GM21619 (cell line): ENCODE data around the gene DNAJC2.

Experiments used
- ATAC-seq: cut with Tn5 transposase; IDR thresholded peaks from one replicate; pipeline ENCODE4 v1.9.1; 2021; ENCODE audit not compliant: unreplicated experiment

Gene DNAJC2

GRCh38 chr7:103344453-103345149 lies at the start of gene DNAJC2:
Gene DNAJC2 (minus strand): TSS chr7:103344767. CDS start chr7:103344622, 145 bp downstream.
- ATAC-seq = peak; percentile 76

GRCh38 chr7:103391976-103392375 lies 47.4 kb upstream of the DNAJC2 start:
- no peak for ATAC-seq

- no peak for ATAC-seq
These were observed 46.6 kb upstream of the DNAJC2 start for GRCh38 chr7:103391150-103391549.

- no peak for ATAC-seq
These were observed 44.7 kb upstream of the DNAJC2 start for GRCh38 chr7:103389263-103389662.

- ATAC-seq = no peak
These were observed 44.0 kb upstream of the DNAJC2 start for GRCh38 chr7:103388469-103389140.

- ATAC-seq = no peak
These were observed 42.7 kb upstream of the DNAJC2 start for GRCh38 chr7:103387242-103387641.

- ATAC-seq = no peak
These were observed 37.5 kb upstream of the DNAJC2 start for GRCh38 chr7:103382032-103382402.

- ATAC-seq = no peak
These were observed 36.9 kb upstream of the DNAJC2 start for GRCh38 chr7:103381280-103382031.

- no peak for ATAC-seq
These were observed 36.0 kb upstream of the DNAJC2 start for GRCh38 chr7:103380395-103381191.

- no peak for ATAC-seq
These were observed 34.9 kb upstream of the DNAJC2 start for GRCh38 chr7:103379270-103379975.

- no peak for ATAC-seq
These were observed 29.5 kb upstream of the DNAJC2 start for GRCh38 chr7:103373866-103374643.

- no peak for ATAC-seq
These were observed 24.9 kb upstream of the DNAJC2 start for GRCh38 chr7:103369432-103369831.

GRCh38 chr7:103349805-103350204 lies 5.2 kb upstream of the DNAJC2 start:
- no peak for ATAC-seq

GRCh38 chr7:103348959-103349358 lies 4.4 kb upstream of the DNAJC2 start:
- ATAC-seq = no peak

GRCh38 chr7:103348452-103348851 lies 3.9 kb upstream of the DNAJC2 start:
- ATAC-seq = no peak

- ATAC-seq = peak; percentile 69
These were observed 3.1 kb upstream of the DNAJC2 start, which contains the start of gene PSMC2 for GRCh38 chr7:103347507-103348267. Gene PSMC2 (plus strand): TSS chr7:103347643. CDS start chr7:103347712, 69 bp downstream.

GRCh38 chr7:103346396-103346795 lies 1.8 kb upstream of the DNAJC2 start:
- ATAC-seq = no peak

GRCh38 chr7:103343758-103344452 lies 662 bp downstream of the DNAJC2 start:
- peak; percentile 7 for ATAC-seq
